ENCODE measurements around the gene TUT7. TPM values are rescaled to one million over a fixed set of nuclear protein-coding genes. Genes with fewer than 3 reads are reported as not detected.

The TUT7 gene
- total and polyA plus RNA-seq, 4 donors, result 7.1 to 38.1 (median 18.1) TPM

- H3K27me3 ChIP-seq (ENCODE audit: control insufficient read depth in 1 of 2, insufficient read depth in 2 of 2, low read length in 1 of 2), result no peaks in the 10 kb centered on the region
- H3K4me3 ChIP-seq (ENCODE audit: low read length in 2 of 2), result no peak overlapping the region
- WGBS, 2 donors, result 90 to 94% methylated on average over 5 of the region's 5 CpGs
- H3K27ac ChIP-seq (ENCODE audit: low read depth in 1 of 2, low read length in 2 of 2), result no peak overlapping the region
- intact Hi-C loops (cut with DNase I), result no loop called here
- H3K36me3 ChIP-seq (ENCODE audit: control insufficient read depth in 1 of 2, insufficient read depth in 2 of 2, low read length in 1 of 2), result no peaks in the 10 kb centered on the region
- DNase-seq (no peak), ATAC-seq (ENCODE audit: low FRiP score) (no peak)
- H3K4me1 ChIP-seq (ENCODE audit: control insufficient read depth in 1 of 2, insufficient read depth in 2 of 2, low read length in 2 of 2), result no peaks in the 10 kb centered on the region
- peaks cover 4% of the 10 kb centered on the region for H3K9me3 ChIP-seq (ENCODE audit: control insufficient read depth, low read length)
These were observed 21.8 kb upstream of the TUT7 start for GRCh38 chr9:86376016-86376415.

- ATAC-seq (ENCODE audit: low FRiP score) (no peak), DNase-seq (no peak)
- 77 to 78% methylated on average over 5 of the region's 5 CpGs for WGBS, 2 donors
These were observed 15.6 kb upstream of the TUT7 start for GRCh38 chr9:86369810-86370209.

GRCh38 chr9:86368871-86369521, 14.8 kb upstream of the TUT7 start:
- 83 to 91% methylated on average over 3 of the region's 3 CpGs for WGBS, 2 donors
- no peaks in the 10 kb centered on the region for H3K27me3 ChIP-seq (ENCODE audit: control insufficient read depth in 1 of 2, insufficient read depth in 2 of 2, low read length in 1 of 2)
- no peaks in the 10 kb centered on the region for H3K36me3 ChIP-seq (ENCODE audit: control insufficient read depth in 1 of 2, insufficient read depth in 2 of 2, low read length in 1 of 2)
- no peak for DNase-seq
- no peak for ATAC-seq (ENCODE audit: low FRiP score)
- intact Hi-C loops (cut with DNase I), result no loop called here
- H3K4me3 ChIP-seq (ENCODE audit: low read length in 2 of 2), result no peak overlapping the region
- no peak overlapping the region for H3K27ac ChIP-seq (ENCODE audit: low read depth in 1 of 2, low read length in 2 of 2)
- H3K9me3 ChIP-seq (ENCODE audit: control insufficient read depth, low read length), result peaks cover 10% of the 10 kb centered on the region
- H3K4me1 ChIP-seq (ENCODE audit: control insufficient read depth in 1 of 2, insufficient read depth in 2 of 2, low read length in 2 of 2), result no peaks in the 10 kb centered on the region

More at GRCh38 chr9:86369810-86370209, 15.6 kb upstream of the TUT7 start:
- Histone ChIP-seq H3K36me3 (ENCODE audit: control insufficient read depth in 1 of 2, insufficient read depth in 2 of 2, low read length in 1 of 2) (no peaks in the 10 kb centered on the region), H3K27me3 (ENCODE audit: control insufficient read depth in 1 of 2, insufficient read depth in 2 of 2, low read length in 1 of 2) (no peaks in the 10 kb centered on the region), H3K27ac (ENCODE audit: low read depth in 1 of 2, low read length in 2 of 2) (no peak overlapping the region), H3K4me1 (ENCODE audit: control insufficient read depth in 1 of 2, insufficient read depth in 2 of 2, low read length in 2 of 2) (no peaks in the 10 kb centered on the region), H3K4me3 (ENCODE audit: low read length in 2 of 2) (no peak overlapping the region), H3K9me3 (ENCODE audit: control insufficient read depth, low read length) (peaks cover 10% of the 10 kb centered on the region)
- intact Hi-C loops (cut with DNase I), result no loop called here

- no peaks in the 10 kb centered on the region for H3K4me1 ChIP-seq (ENCODE audit: control insufficient read depth in 1 of 2, insufficient read depth in 2 of 2, low read length in 2 of 2)
- no peaks in the 10 kb centered on the region for H3K9me3 ChIP-seq (ENCODE audit: control insufficient read depth, low read length)
- DNase-seq, result no peak
- H3K36me3 ChIP-seq (ENCODE audit: control insufficient read depth in 1 of 2, insufficient read depth in 2 of 2, low read length in 1 of 2), result no peaks in the 10 kb centered on the region
- intact Hi-C loops (cut with DNase I), result no loop called here
- ATAC-seq (ENCODE audit: low FRiP score), result no peak
- H3K27me3 ChIP-seq (ENCODE audit: control insufficient read depth in 1 of 2, insufficient read depth in 2 of 2, low read length in 1 of 2), result no peaks in the 10 kb centered on the region
- no peak overlapping the region for H3K27ac ChIP-seq (ENCODE audit: low read depth in 1 of 2, low read length in 2 of 2)
- H3K4me3 ChIP-seq (ENCODE audit: low read length in 2 of 2), result no peak overlapping the region
- 92 to 97% methylated on average over 3 of the region's 3 CpGs for WGBS, 2 donors
These were observed 7.0 kb upstream of the TUT7 start for GRCh38 chr9:86361176-86361575.

GRCh38 chr9:86359151-86359879, 5.1 kb upstream of the TUT7 start:
- Histone ChIP-seq H3K9me3 (ENCODE audit: control insufficient read depth, low read length) (no peaks in the 10 kb centered on the region), H3K36me3 (ENCODE audit: control insufficient read depth in 1 of 2, insufficient read depth in 2 of 2, low read length in 1 of 2) (no peaks in the 10 kb centered on the region), H3K27ac (ENCODE audit: low read depth in 1 of 2, low read length in 2 of 2) (no peak overlapping the region), H3K27me3 (ENCODE audit: control insufficient read depth in 1 of 2, insufficient read depth in 2 of 2, low read length in 1 of 2) (no peaks in the 10 kb centered on the region), H3K4me1 (ENCODE audit: control insufficient read depth in 1 of 2, insufficient read depth in 2 of 2, low read length in 2 of 2) (no peaks in the 10 kb centered on the region), H3K4me3 (ENCODE audit: low read length in 2 of 2) (no peak overlapping the region)
- DNase-seq (peak in 1 of 2 donors; percentile 54), ATAC-seq (ENCODE audit: low FRiP score) (no peak)
- WGBS, 2 donors, result 88 to 94% methylated on average over 3 of the region's 3 CpGs
- intact Hi-C loops (cut with DNase I), result no loop called here

- H3K36me3 ChIP-seq (ENCODE audit: control insufficient read depth in 1 of 2, insufficient read depth in 2 of 2, low read length in 1 of 2), result no peaks in the 10 kb centered on the region
- no peak for ATAC-seq (ENCODE audit: low FRiP score)
- H3K4me1 ChIP-seq (ENCODE audit: control insufficient read depth in 1 of 2, insufficient read depth in 2 of 2, low read length in 2 of 2), result peaks cover 0 to 3% of the 10 kb centered on the region in 2 donors
- 9 to 13% methylated on average over 5 of the region's 5 CpGs for WGBS, 2 donors
- H3K27ac ChIP-seq (ENCODE audit: low read depth in 1 of 2, low read length in 2 of 2), result no peak overlapping the region
- no peaks in the 10 kb centered on the region for H3K27me3 ChIP-seq (ENCODE audit: control insufficient read depth in 1 of 2, insufficient read depth in 2 of 2, low read length in 1 of 2)
- DNase-seq, result no peak
- intact Hi-C loops (cut with DNase I), result no loop called here
- no peak overlapping the region for H3K4me3 ChIP-seq (ENCODE audit: low read length in 2 of 2)
- no peaks in the 10 kb centered on the region for H3K9me3 ChIP-seq (ENCODE audit: control insufficient read depth, low read length)
These were observed 3.0 kb upstream of the TUT7 start for GRCh38 chr9:86356871-86357866.

- WGBS, 2 donors, result 96 to 100% methylated on average over 4 of the region's 4 CpGs
- Histone ChIP-seq H3K27me3 (ENCODE audit: control insufficient read depth in 1 of 2, insufficient read depth in 2 of 2, low read length in 1 of 2) (no peaks in the 10 kb centered on the region), H3K4me1 (ENCODE audit: control insufficient read depth in 1 of 2, insufficient read depth in 2 of 2, low read length in 2 of 2) (peaks cover 0 to 5% of the 10 kb centered on the region in 2 donors), H3K9me3 (ENCODE audit: control insufficient read depth, low read length) (no peaks in the 10 kb centered on the region), H3K27ac (ENCODE audit: low read depth in 1 of 2, low read length in 2 of 2) (no peak overlapping the region), H3K36me3 (ENCODE audit: control insufficient read depth in 1 of 2, insufficient read depth in 2 of 2, low read length in 1 of 2) (no peaks in the 10 kb centered on the region), H3K4me3 (ENCODE audit: low read length in 2 of 2) (no peak overlapping the region)
- ATAC-seq (ENCODE audit: low FRiP score), result no peak
- intact Hi-C loops (cut with DNase I), result no loop called here
- no peak for DNase-seq
These were observed 1.6 kb upstream of the TUT7 start for GRCh38 chr9:86355814-86356213.

- DNase-seq (no peak), ATAC-seq (ENCODE audit: low FRiP score) (no peak)
- no peaks in the 10 kb centered on the region for H3K9me3 ChIP-seq (ENCODE audit: control insufficient read depth, low read length)
- H3K4me3 ChIP-seq (ENCODE audit: low read length in 2 of 2), result peak overlapping the region; percentile 52 to 89
- 6% methylated on average over 23 to 24 of the region's 24 CpGs for WGBS, 2 donors
- H3K27ac ChIP-seq (ENCODE audit: low read depth in 1 of 2, low read length in 2 of 2), result peak overlapping the region; percentile 34 to 61
- H3K4me1 ChIP-seq (ENCODE audit: control insufficient read depth in 1 of 2, insufficient read depth in 2 of 2, low read length in 2 of 2), result peaks cover 0 to 5% of the 10 kb centered on the region in 2 donors
- intact Hi-C loops (cut with DNase I), result no loop called here
- no peaks in the 10 kb centered on the region for H3K27me3 ChIP-seq (ENCODE audit: control insufficient read depth in 1 of 2, insufficient read depth in 2 of 2, low read length in 1 of 2)
- no peaks in the 10 kb centered on the region for H3K36me3 ChIP-seq (ENCODE audit: control insufficient read depth in 1 of 2, insufficient read depth in 2 of 2, low read length in 1 of 2)
These were observed 654 bp upstream of the TUT7 start for GRCh38 chr9:86354818-86355309.
